Endothelial cell of umbilical vein (primary cell): ENCODE results near the gene ANAPC2.

ENCODE experiments used
- CTCF ChIP-seq, 2 donors: IDR thresholded peaks; 1 replicate in 1 of 2; 2 replicates in 1 of 2; pipeline ENCODE4 v1.5.1; 2011; ENCODE audit warnings: low read length in 2 of 2, mild to moderate bottlenecking in 2 of 2, moderate library complexity in 2 of 2, control low read depth in 1 of 2, inconsistent platforms in 1 of 2, low read depth in 1 of 2; ENCODE audit not compliant: insufficient read depth in 1 of 2; ENCODE audit errors: extremely low read depth in 1 of 2
- EZH2 ChIP-seq: IDR thresholded peaks from 2 replicates; pipeline ENCODE4 v1.6.1; 2012; ENCODE audit warnings: borderline replicate concordance, low read depth, mild to moderate bottlenecking, moderate library complexity, low read length, inconsistent platforms; ENCODE audit not compliant: severe bottlenecking
- MYC ChIP-seq: IDR thresholded peaks from one replicate; pipeline ENCODE4 v1.6.1; 2011; ENCODE audit warnings: mild to moderate bottlenecking, low read depth, low read length
- POLR2A ChIP-seq: IDR thresholded peaks from 2 replicates; pipeline ENCODE4 v1.6.1; 2012; ENCODE audit warnings: low read depth, mild to moderate bottlenecking, control low read depth, low read length
- POLR2AphosphoS5 ChIP-seq: IDR thresholded peaks from 2 replicates; pipeline ENCODE4 v1.6.1; 2012; ENCODE audit warnings: low read depth, mild to moderate bottlenecking, control low read depth, low read length, moderate library complexity; ENCODE audit not compliant: insufficient read depth
- TF ChIP-seq, protein P1 (sequence below): IDR thresholded peaks from 2 replicates; pipeline ENCODE4 v1.6.1; 2011; ENCODE audit not compliant: insufficient read depth, insufficient read length

DNA sequence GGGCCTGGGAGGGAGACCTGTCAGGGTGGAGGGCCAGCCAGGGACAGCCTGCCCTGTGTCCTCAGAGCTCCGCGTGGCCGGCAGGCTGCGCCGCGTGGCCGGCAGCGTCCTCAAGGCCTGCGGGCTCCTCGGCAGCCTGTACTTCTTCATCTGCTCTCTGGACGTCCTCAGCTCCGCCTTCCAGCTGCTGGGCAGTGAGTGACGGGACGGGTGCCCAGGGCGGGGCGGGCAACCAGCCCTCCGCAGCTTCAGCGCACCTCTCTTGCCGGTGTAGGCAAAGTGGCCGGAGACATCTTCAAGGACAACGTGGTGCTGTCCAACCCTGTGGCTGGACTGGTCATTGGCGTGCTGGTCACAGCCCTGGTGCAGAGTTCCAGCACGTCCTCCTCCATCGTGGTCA, 44.1 kb upstream of the ANAPC2 start:
- TF ChIP-seq CTCF (IDR thresholded peaks at IDR 0.05; ENCODE audit: extremely low read depth in 1 of 2, insufficient read depth in 1 of 2, low read depth in 1 of 2, low read length in 2 of 2) (no peak), POLR2A (no peak), POLR2AphosphoS5 (no peak), EZH2 (no peak), MYC (no peak)
- TF ChIP-seq, protein P1, sequence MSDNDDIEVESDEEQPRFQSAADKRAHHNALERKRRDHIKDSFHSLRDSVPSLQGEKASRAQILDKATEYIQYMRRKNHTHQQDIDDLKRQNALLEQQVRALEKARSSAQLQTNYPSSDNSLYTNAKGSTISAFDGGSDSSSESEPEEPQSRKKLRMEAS = no peak
